NCI-H1436 (cell line): ENCODE results near the gene RBBP4.
A peak's percentile ranks its signal among the peaks of the same experiment; 100 is the strongest.
"Not testable (repeated sequence)": the region's sequence is repeated elsewhere in the genome, so short reads cannot be mapped to it uniquely, and the experiment has no call there.

ENCODE experiments used
- DNase-seq: peaks from one replicate; lab custom pipeline; 2025; lab: John Stamatoyannopoulos, UW

Gene RBBP4

DNA sequence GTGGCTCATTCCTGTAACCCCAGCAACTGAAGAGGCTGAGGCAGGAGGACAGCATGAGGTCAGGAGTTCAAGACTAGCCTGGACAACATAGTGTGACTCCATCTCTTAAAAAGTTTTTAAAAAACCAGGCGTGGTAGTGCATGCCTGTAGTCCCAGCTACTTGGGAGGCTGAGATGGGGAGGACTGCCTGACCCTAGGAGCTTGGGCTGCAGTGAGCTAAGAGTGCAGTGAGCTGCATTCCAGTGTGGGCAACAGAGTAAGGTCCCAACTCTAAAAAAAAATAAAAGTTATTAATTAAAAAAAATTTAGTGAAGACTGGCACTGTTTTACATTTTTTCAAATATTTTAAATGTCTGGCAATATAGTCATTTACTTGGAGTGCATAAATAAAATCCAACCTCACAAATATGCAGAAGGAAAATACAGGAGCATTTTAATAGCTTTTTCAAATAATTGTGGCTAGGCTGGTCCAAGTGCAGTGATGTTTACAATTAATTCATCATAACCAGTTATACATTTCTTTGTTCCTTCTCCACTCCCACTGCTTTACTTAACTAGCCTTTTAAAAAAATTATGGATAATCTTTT is 11.4 kb upstream of the RBBP4 start:
- DNase-seq = no peak

GRCh38 chr1:32642292-32642827 is 8.6 kb upstream of the RBBP4 start:
- DNase-seq = not testable (repeated sequence)

DNA sequence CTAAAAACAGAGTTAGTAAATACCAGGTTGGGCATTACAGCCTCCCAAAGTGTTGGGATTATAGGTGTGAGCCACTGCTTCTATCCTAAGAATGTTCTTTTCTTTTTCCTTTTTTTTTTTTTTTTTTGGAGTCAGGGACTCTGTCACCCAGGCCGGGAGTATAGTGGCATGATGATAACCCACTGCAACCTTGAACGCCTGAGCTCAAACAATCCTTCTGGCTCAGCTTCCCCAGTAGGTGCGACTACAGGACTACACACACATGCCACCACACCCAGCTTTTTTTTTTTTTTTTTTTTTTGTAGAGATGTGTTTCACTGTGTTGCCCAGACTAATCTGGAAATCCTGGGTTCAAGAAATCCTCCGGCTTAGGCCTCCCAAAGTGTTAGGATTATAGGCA is 6.6 kb upstream of the RBBP4 start:
- no peak for DNase-seq

DNA sequence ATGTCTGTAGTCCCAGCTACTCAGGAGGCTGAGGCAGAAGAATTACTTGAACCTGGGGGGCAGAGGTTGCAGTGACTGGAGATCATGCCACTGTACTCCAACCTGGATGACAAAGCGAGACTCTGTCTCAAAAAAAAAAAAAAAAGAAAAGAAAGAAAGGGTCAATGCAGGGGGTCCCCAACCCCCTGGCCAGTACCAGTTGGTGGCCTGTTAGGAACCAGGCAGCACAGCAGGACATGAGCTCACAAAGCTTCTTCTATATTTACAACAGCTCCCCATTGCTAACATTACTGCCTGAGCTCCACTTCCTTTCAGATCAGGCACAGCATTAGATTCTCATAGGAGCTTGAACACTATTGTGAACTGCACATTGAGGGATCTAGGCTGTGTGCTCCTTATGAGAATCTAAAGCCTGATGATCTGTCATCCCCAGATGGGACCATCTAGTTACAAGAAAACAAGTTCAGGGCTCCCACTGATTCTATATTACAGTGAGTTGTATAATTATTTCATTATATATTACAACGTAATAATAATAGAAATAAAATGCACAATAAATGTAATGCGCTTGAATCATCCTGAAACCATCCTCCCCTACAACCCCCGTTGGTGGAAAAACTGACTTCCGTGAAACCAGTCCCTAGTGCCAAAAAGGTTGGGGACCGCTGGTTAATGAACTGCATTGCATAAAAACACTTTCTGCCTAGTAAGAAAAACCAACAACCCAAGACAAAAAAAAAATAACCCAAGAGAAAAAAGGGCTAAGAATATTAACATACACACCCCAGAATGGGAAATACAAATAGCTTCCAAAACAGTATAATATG is 3.5 kb upstream of the RBBP4 start:
- DNase-seq = no peak

- DNase-seq = peak; percentile 90
These were observed 708 bp upstream of the RBBP4 start, which contains the start of gene ZBTB8OS for GRCh38 chr1:32650248-32650751. ZBTB8OS (minus strand) TSS chr1:32650550; CDS start chr1:32650529, 21 bp downstream.

GRCh38 chr1:32651461-32652073 is 559 bp downstream of the RBBP4 start:
- DNase-seq = peak; percentile 37

- no peak for DNase-seq
These were observed 1.4 kb downstream of the RBBP4 start for GRCh38 chr1:32652244-32652962.

DNA sequence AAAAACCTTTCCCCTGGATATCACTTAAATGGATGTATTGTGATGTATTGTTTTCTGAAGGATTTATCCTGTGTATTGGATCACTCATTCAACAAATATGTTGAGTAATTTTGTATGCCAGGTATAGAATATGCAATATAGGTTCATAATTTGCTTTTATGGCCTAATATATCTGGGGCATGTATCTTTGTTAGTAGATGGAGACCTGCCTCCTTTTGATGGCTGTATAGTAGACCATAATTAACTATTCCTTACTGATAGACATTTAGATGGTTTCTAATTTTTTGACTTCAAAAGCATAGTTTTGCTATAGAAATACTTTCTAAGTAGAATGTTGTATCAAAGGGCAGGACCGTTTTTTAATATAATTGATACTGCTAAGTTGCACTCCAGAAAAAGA is 8.6 kb downstream of the RBBP4 start:
- no peak for DNase-seq

DNA sequence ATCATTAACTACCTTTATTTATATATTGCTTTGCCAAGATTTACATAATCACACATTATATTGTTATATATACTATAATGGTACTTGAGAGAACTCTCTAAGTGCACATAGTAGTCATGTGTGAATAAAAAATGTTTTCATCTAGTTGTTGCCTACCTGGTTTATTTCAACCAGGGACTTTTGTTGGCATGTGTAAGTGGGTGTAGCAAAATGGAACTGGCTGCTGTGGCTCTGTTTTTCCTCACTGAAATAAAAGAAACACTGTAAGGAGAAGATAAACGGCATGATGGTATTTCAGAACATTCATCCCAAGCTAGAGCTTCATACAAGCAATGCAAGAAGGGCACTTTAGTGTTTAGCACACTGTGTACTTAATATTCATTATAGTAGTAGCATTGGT is 14.9 kb downstream of the RBBP4 start:
- DNase-seq = no peak

DNA sequence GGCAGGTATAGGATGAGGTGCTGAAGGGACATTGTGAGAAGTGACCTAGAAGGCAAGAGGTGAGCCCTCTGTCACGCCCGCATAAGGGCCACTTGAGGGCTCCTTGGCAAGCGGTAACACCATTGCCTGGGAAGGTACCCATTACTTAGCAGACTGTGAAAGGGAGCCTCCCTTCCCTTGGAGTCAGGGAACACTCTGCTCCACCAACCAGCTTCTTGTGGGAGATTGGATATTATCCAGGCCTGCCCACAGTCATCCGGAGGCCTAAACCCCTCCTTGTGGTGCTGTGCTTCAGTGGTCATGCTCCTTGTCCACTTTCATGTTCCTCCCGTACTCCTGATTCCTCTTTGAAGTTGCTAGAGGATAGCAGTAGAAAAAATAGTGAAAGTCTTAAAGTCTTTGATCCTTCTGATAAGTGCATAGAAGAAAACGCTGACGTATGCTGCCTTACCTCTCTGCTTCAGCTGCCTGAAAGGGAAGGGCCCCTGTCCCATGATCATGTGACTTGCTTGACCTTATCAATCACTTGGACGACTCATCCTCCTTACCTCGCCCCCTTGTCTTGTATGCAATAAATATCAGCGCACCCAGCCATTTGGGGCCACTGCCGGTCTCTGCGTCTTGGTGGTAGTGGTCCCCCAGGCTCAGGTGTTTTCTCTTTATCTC is 16.0 kb downstream of the RBBP4 start:
- DNase-seq = no peak

DNA sequence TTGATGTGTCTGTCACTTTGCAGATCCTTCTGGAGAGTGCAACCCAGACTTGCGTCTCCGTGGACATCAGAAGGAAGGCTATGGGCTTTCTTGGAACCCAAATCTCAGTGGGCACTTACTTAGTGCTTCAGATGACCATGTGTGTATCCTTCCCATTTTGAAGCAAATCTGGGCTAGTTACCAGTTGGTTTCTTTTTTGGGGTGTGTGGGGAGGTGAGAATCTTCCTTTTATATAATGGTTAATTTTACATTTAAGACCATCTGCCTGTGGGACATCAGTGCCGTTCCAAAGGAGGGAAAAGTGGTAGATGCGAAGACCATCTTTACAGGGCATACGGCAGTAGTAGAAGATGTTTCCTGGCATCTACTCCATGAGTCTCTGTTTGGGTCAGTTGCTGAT is 17.7 kb downstream of the RBBP4 start:
- DNase-seq = not testable (repeated sequence)

- no peak for DNase-seq
These were observed 25.9 kb downstream of the RBBP4 start for GRCh38 chr1:32676945-32677344.

GRCh38 chr1:32679993-32680392 is 29.0 kb downstream of the RBBP4 start:
- not testable (repeated sequence) for DNase-seq

DNA sequence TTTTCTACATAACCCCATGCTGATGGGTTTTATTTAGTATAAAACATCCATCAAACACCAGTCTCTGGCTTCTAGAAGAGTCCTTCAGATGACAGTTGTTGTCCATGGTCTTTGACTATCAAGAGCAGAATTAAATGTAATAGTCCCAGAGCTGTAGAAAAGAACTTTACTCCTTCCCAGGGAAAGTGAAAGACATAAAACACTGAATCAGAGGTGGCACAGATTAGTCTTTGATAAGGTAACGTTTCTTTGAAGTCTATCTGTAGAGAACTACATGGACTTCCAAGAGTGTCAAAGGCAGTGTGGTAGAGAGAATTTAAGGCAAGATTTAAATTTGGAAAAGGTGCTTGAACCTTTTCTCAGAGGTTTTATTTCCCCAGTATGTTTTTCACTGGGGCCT is 29.6 kb downstream of the RBBP4 start:
- DNase-seq = no peak

GRCh38 chr1:32681509-32681908 is 30.5 kb downstream of the RBBP4 start:
- no peak for DNase-seq

DNA sequence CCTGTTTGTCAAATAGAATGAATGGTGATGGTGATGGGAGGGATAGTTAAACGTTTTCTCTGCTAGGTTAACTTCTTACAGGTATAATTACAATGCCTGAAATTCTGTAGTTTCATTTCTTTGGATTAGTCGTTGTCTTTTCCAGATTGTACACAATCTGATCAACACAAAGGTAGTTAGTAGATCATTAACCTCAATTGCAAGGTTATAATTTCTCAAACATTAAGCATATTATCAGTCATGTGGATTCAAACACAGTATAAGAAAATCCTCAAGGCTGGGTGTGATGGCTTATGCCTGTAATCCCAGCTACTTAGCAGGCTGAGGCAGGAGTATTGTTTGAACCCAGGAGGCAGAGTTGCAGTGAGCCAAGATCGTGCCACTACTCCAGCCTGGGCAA is 31.0 kb downstream of the RBBP4 start:
- DNase-seq = no peak

DNA sequence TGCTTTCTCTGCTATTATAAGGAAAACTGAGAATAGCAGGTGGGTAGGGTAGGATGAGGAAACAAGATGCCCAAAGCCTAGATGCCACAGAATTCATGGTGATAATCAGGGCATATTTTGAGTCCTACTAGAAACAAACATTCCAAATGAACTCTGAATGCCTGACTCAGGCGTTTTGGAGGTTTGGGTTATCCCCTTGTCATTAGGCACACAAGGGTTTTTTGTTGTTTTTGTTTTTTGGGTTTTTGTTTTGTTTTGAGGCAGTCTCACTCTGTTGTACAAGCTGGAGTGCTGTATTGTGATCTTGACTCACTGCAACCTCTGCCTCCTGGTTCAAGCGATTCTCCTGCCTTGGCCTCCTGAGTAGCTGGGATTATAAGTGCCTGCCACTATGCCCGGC is 32.4 kb downstream of the RBBP4 start:
- no peak for DNase-seq

- no peak for DNase-seq
These were observed 33.3 kb downstream of the RBBP4 start for GRCh38 chr1:32684167-32684811.

DNA sequence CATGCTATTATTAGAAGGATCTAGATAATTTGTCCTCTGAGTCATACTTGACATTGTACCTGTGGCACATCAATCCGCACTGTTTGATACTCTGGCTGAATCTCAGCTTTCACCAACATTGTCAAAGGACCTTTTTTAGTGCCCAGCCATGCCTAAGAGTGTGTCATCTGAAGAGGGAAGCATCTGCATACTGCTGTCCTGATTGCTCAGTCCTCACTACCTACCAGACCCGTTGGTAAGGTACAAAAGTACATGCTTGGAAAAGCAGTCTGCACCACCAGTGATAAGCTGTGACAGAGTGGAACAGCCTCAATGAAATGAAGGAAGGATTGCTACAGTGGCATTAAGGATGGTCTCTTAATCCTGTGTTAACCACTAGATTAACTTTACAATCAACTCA is 34.5 kb downstream of the RBBP4 start:
- DNase-seq = no peak

- no peak for DNase-seq
These were observed 35.4 kb downstream of the RBBP4 start for GRCh38 chr1:32686387-32686786.
